ENCODE data around the gene CNPPD1.
A peak's percentile ranks its signal among the peaks of the same experiment; 100 is the strongest.

CNPPD1 gene

DNA sequence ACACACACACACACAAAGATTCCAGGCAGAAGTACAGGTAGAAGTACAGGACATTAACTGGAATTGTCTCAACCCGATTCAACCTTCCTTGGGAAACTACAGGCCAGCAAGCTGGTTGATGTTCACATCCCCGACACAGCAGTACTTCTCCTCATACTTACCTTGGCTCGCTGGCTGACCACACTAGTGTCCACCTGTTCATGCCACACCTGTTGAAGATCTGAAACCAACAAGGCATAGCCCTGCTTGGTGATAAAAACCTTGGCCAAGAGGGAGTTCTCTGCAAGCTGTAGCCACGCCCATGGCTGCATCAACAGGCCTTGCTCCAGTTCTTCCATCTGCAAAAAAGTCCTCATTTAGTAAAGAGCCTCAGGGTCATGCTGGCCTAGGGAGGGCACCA, 18.7 kb downstream of the CNPPD1 start:
- DNase-seq: no peak

DNA sequence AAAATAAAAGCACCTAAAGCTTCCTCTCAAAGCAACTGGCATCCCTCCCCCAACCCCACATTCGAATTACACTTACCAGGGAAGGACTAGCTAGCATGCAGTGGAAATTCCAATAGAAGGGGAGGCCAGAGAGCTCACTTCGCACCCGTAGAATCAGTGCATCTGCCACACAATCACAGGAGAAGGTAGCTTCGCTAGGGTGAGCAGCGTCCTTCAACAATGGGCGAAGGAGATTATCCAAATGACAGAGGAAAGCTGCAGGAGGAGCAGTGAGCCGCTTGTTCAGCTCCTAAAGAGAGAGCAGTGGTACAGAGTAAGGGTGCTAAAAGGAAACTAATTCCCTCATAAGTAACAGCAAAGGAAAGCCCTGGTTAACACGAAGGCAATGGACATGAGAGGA, 19.3 kb downstream of the CNPPD1 start:
- DNase-seq: no peak

DNA sequence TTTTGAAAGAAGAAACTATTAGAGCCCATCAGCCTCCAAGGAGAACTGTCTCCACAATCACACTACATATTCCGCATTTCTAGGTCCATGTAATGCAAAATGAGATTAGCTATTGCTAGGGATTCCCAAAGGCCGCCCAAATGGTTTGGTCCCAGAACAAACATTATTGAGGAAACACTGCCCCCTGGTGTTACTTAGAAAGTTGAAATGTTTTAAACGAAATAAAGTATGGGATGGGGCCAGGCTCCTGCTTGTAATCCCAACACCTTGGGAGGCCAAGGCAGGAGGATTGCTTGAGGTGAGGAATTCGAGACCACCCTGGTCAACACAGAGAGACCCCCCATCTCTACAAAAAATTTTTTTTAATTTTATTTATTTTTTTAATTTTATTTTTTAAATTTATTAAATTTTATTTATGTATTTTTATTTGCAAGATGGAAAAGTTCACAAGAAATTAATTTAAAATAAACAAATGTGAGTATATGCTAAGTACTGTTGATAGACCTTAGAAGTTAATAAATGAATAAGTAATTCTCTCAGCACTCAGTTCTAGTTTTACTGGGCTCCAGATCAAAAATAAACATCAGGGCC, 21.6 kb downstream of the CNPPD1 start:
- peak; percentile 79 to 91 for DNase-seq

- no peak for DNase-seq
Measured at GRCh38 chr2:219149667-219150066, 27.1 kb downstream of the CNPPD1 start.

DNA sequence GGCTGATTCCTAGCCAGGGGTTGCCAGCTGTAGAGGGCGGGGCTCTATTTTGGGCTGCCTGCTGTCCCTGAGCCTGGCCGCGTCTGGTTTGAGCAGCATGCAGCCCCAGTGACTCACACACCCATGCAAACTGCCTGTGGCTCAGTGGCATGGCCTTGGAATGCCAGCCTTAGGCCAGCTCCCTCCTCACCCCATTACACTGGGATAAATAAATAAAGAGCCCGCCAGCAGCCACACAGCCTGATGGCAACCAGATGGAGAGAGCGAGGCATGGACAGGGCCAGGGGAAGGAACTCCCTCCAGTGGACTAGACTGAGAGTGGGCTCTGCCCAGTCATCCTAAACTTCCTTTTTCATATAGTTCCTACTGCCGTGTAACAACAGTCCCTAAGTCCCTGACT, 34.4 kb downstream of the CNPPD1 start:
- no peak for DNase-seq

DNA sequence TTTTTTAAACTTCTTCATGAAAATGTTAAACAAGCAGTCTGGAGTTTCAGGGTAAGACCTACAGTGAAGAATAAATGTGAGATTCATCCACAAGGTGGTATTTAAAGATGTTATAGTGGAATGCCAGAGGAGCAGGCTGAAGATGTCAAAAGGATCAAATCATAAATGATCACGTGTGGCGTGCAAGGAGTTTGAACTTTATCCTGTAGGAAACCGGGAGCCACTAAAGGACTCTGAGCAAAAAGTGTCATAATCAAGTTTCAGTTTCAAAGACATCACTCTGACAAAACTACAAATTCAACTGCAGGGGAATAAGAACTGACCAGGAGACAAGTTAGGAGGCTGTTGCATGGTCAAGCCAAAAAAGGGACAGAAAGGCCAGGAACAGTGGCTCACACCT, 36.0 kb downstream of the CNPPD1 start:
- no peak for DNase-seq

GRCh38 chr2:219133976-219134375, 42.7 kb downstream of the CNPPD1 start:
- no peak for DNase-seq

DNA sequence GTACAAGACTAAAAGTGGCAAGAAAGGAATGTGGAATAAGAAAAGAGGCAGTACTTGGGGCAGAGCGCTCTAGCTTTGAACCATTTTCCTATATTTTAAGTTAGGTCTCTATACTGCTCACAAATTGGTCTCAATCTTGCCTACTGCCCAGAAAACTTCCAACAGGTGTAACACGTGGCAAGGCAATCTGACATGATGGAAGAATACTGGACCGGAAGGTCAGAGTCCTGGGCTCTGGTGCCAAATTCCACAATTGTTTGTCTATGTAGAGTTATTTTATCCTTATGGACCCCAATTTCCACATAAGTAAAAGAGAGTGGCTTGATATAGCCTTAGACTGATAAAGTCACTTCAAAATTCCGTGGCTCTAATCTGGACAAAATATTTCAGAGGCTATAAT, 45.0 kb downstream of the CNPPD1 start:
- DNase-seq: no peak

- DNase-seq: no peak
Measured at GRCh38 chr2:219131327-219131726, 45.4 kb downstream of the CNPPD1 start.

- no peak for DNase-seq
Measured at GRCh38 chr2:219129589-219129988, 47.1 kb downstream of the CNPPD1 start.

DNA sequence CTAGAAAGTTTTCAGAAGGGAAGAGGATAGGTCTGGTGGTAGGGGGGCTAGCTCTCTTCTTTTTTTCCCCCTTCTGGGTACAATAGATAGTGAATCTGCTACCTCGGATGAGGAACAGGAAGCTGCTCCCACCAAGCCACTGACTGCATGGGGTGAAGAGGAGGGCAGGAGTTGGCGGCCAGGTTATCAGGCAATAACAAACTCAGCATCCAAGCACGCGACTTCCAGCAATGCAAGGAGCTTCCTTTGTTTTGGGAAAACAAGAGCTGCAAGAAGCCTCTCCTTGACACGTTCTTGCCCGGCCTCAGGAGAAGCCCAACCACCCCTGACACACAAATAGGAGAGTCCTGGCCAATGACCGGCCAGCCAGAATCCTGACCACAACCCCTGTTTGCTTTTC, 48.3 kb downstream of the CNPPD1 start:
- no peak for DNase-seq

DNA sequence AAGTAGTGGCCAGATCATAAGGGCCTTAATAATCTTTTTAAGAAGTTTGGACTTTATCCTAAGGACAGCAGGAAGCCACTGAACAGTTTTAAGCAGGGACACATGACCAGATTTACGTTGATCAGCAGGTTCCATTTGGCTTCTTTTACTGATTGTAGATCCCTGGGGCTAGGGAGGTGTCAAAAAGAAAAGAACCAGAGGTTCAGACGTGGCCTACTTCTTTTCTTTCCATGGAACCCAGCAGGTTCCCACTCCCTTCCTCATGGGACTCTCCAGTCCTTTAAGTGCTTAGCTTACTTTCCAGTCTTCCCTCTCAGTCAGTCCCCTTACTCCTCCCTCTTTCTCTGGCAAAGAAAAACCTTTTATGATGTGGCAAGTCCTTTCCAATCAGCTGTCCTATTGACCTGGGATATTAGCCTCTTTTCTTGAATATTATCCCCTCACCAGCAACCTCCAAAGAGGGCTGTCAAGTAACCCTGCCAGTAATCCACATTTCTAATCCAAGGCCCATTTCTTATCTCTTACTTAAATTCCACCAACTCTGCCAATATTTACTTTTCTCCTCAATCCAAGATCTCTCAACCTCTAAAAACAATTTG, 49.6 kb downstream of the CNPPD1 start:
- no peak for DNase-seq

GRCh38 chr2:219126555-219126954, 50.2 kb downstream of the CNPPD1 start:
- DNase-seq: no peak

- DNase-seq: no peak
Measured at GRCh38 chr2:219125886-219126270, 50.8 kb downstream of the CNPPD1 start.

GRCh38 chr2:219125225-219125885, 51.4 kb downstream of the CNPPD1 start:
- DNase-seq: no peak

DNA sequence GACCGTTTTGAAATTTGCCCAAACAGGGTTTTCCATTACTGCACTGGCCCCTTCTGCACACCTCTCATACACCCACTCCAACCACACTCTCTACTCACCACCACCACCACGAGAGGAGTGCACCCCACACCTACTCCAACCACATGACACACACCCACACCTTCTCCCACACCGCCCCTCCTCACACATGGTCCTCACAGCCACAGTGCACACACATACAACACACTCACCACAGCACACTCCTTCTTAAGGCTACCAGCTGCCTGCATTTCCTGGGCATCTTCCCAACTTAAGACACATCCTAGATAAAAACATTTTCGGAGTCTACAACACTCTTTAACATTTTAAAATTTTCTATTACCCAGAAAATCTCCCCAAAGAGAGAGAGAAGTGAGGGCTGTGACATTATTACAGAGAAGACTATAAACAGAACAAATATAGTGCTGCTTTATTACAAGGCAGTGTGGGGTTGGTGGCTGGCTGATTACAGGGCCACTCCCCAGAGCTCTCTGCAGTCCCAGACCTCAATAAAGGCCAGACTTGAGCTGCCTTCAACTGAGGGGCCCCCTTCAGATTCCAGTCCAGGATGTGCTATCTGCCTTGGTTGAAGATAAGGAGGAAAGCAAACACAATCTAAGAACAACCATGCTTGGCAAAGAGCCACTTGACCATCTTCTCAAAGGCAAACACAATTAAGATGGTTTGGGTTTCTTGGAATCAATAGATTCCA, 52.2 kb downstream of the CNPPD1 start:
- DNase-seq: no peak

DNA sequence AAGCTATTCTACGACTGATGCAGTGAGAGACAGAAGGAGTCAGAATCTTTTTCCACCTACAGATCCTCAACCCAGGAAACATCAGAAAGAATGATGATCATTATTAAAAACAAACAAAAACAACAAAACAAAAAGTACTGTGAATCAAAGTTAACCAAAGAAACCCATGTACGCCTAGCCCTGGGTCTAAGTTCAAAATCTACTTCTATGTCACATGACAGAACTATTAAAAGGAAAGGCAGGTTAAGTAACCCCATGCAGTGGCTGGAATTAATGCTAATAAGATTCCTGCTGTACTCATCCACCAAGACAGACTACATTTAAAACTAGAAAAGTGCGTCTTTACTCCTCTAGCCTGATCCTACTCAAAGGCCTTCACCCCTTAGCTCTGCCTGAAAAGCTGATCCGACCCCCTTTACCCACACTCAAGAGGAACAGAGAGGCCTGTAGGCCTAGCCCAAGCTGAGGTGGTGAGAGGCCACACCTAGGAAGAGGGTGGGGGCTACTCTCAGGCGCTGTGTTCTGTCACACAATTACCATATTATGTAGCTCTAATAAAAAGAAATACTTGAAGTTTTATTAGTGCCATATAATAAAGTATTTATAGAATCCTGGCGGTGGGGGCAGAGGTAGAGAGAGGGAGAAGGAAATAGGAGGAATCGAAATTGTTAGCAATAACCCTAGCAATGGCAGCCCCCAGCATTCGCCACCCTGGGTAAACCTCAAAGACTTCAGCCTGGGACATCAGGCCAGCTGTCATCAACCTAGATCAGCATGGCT, 53.2 kb downstream of the CNPPD1 start:
- DNase-seq: no peak

DNA sequence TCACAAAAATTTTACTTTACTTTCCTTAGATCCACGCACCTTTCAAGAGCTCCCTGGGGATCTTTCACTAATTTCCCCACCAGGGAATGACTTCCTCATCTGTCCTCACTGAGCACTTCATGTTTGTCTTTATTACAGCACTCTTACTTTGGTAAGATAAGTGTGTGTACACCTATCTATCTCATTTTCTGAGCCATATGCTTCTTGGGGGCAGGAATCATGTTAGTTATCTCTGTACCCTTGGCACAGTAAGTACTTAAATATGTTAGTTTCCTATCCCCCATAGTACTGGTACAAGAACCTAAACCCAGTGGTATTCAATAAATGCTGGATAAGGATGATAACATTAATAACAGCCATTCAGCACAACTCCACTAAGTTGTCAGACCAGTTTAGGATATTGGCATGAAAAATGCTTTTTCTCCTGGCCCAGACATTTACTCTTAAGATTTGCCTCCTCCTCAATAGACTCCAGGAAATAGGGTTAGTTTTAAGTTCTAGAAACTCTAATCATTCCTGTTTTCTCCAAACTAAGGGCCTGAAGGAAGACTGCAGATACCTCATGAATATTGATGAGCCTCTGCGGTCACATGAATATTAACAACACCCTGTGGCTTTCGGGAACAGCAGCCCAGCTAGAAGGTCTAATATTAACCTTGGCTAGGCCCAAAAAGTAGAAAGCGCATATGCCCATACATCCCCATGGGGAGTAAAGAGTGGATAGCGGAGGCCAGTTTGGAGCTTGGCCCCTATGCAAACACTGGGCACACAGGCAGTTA, 54.3 kb downstream of the CNPPD1 start:
- peak in 1 of 2 experiments; percentile 57 for DNase-seq
